RWPE1 (cell line): Measurements from ENCODE around the gene PDGFRB.

ENCODE experiments used
- CTCF ChIA-PET: fragments of 350-600 bp; sonication (Branson Sonifier 250); formaldehyde crosslinking; extraction: SDS; loops from one replicate; lab custom pipeline; 2021; lab: Yijun Ruan, JAX
- POLR2A ChIA-PET: fragments of 400-600 bp; formaldehyde crosslinking; extraction: SDS; loops from one replicate; lab custom pipeline; 2020; ENCODE audit warnings: antibody characterized with exemption; ENCODE audit not compliant: low non-redundant PET; lab: Yijun Ruan, JAX
- DNase-seq: peaks from one replicate; pipeline ENCODE4 v3.0.0; 2012; ENCODE audit warnings: low spot score
- H3K27ac ChIP-seq: fragments of 450-650 bp; 2 replicates; pipeline ENCODE4 v1.5.1; 2017
- TF ChIP-seq, protein P1 (sequence below): fragments of 450-650 bp; conservative IDR thresholded peaks from 2 replicates; pipeline ENCODE4 v1.5.1; 2017; ENCODE audit warnings: low read depth, mild to moderate bottlenecking

PDGFRB gene

DNA sequence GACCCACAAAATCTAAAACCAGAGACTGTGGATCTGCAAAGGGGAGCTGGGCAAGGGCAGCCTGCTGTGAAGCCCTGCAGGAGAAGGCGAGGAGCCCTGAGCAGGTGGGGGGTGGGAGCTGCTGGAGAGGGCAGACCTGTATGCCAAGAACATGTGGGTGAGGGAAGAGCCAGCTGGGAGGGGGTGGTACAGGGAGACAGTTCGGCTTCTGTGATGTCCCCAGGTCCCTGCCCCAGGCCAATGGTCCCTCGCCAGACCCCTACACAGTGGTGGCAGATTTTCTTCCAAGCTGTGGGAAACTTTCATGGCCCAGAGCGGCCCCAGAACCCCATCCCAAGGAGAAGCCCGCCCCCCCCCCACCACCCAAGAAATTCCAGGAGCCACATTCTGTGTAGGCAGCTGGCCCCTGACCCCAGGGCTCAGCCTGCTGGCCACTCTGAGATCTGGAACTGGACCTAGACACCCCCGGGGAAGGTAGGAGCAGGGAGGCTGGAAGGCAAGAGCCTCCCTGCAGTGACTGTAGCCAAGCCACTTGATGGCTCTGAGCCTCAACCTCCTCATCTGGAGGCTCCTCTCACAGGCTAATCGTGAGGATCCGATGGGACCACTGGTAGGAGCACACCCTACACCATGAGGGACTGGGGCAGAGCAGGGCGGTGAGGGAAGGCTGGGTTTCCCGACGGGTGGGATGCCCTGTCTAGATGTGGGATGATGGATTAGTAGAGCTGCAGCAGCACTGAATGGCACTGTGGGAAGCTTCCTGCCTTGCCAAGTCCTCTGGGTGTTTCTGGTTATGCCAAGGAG, 46.7 kb downstream of the PDGFRB start:
- POLR2A ChIA-PET, result no interaction called here
- CTCF ChIA-PET, result interaction anchor here (0.9 to 1.1 kb wide), 2 partner anchors 13 to 118 kb away, joined by 3 to 5 read pairs; no protein-coding TSS in a partner anchor
- H3K27ac ChIP-seq, result no peak overlapping the region
- TF ChIP-seq, protein P1, sequence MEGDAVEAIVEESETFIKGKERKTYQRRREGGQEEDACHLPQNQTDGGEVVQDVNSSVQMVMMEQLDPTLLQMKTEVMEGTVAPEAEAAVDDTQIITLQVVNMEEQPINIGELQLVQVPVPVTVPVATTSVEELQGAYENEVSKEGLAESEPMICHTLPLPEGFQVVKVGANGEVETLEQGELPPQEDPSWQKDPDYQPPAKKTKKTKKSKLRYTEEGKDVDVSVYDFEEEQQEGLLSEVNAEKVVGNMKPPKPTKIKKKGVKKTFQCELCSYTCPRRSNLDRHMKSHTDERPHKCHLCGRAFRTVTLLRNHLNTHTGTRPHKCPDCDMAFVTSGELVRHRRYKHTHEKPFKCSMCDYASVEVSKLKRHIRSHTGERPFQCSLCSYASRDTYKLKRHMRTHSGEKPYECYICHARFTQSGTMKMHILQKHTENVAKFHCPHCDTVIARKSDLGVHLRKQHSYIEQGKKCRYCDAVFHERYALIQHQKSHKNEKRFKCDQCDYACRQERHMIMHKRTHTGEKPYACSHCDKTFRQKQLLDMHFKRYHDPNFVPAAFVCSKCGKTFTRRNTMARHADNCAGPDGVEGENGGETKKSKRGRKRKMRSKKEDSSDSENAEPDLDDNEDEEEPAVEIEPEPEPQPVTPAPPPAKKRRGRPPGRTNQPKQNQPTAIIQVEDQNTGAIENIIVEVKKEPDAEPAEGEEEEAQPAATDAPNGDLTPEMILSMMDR, result no peak
- no peak for DNase-seq

DNA sequence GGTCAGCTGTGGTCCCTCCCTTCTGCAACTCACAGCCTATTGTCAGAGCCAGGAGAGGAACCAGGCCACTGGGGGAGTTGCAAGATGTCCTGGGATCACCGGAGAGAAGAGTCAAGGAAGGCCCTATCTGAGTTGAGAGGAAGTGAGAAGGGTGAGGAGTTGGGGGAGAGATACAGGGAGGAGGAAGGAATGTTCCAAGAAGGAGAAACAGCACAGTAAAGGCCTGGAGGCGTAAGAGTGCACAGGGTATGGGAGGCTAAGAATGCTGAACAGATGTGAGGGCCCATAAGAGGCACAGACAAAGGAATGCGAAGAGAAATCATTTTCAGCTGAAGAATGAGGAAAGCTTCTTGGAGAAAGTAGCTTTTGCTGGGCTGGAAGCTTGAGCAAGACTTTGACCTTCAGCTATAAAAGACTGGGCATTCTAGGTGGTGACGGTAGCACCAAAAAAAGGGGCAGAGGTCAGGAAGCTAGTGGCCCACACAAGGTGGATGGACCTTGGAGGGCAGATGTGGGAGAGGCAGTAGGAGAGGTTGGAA, 47.7 kb downstream of the PDGFRB start:
- ChIA-PET POLR2A (no interaction called here), CTCF (interaction anchor here (0.6 to 0.9 kb wide), 2 partner anchors 119 to 274 kb away, joined by 3 to 5 read pairs; no protein-coding TSS in a partner anchor)
- TF ChIP-seq, protein P1, result no peak
- no peak for DNase-seq
- H3K27ac ChIP-seq, result no peak overlapping the region

DNA sequence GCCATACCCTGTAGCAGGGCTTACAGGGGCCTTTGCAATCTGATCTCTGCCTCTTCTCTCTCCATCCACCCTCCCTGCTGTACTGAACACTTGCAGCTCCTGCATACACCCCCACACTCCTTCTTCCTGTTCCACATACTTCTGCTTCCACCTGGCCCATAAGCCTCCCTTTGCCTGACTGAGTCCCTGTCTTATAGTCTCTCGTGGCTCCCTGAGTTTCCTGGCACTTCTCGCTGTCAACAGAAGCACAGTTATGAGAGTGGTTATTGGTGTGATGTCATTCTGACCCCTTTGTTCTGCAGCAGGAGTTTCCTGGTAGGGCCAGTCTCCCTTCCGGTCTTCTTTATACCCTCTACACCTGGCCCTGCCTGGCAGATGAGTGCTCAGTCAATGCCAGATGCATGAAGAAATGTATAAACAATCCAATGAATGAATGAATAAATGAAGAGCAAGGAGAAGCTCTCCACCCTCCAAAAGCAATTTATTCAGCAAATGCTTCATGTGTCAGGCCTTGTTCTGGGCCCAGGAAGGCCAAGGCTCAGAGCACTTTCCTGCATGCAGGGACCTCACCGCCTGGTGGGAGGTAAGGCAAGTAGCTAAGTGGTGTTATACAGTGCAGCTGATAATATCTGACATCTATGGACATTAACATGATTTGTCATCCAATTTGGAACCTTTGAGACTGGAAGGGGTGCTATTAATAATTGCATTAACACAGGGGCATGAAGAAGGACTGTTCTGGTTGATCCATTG, 48.8 kb downstream of the PDGFRB start:
- no peak overlapping the region for H3K27ac ChIP-seq
- ChIA-PET CTCF (interaction anchor here (0.6 kb wide), 1 partner anchor 112 kb away, joined by 3 read pairs; no protein-coding TSS in a partner anchor), POLR2A (no interaction called here)
- DNase-seq, result no peak
- TF ChIP-seq, protein P1, result no peak

DNA sequence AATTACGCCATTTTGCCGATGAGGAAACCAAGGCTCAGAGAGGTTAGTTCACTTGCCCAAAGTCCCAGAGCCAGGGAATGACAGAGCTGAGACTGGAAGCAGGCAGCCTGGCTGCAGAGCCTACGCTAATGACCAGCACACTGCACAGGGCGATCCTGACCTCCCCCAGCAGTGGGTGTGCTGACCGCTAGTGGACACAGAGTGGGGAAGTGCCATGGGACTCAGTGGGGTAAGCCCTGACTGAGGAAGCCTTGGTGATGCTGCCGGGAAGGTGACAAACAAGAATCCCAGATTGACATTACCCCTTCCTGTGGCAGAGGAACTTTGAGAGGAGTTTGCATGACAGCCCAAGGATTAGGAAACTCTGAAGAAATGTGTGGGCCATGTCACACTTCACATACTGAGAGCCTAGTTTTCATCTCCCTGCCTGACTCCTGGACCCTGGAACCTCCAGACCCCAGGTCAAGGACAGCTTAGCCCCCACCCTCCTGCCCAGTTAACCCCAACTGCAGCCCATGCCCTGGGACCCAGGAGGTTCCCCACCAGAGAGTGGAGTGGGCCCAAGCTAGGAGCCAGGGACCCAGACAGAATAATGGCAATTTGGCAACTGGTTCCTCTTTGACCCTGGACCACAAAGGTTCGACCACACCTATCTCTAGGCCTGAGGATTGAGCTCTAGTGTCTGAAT, 49.6 kb downstream of the PDGFRB start:
- no peak for DNase-seq
- ChIA-PET POLR2A (no interaction called here), CTCF (interaction anchor here (0.6 kb wide), 1 partner anchor 112 kb away, joined by 3 read pairs; no protein-coding TSS in a partner anchor)
- no peak overlapping the region for H3K27ac ChIP-seq
- TF ChIP-seq, protein P1, result no peak

DNA sequence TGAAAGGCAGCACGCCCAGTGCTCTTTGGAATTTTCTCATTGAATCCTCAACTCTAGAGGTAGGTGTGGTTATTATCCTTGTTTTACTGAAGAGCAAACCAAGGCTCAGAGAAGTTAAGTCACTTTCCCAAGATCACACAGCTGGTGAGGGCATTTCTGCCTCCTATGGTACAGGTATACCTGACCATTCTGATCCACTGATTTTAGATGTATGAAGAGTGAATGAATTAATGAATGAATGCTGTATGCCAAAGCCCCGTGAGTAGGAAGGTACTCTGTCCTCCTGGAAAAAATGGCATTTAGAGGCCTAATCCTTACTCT, 51.1 kb downstream of the PDGFRB start:
- ChIA-PET CTCF (interaction anchor here (0.6 to 1.1 kb wide), 2 partner anchors 67 to 256 kb away, joined by 3 read pairs; no protein-coding TSS in a partner anchor), POLR2A (no interaction called here)
- no peak for DNase-seq
- no peak overlapping the region for H3K27ac ChIP-seq
- TF ChIP-seq, protein P1, result no peak
